ENCODE data around the gene TMEM145.
"Not testable (repeated sequence)": the region's sequence is repeated elsewhere in the genome, so short reads cannot be mapped to it uniquely, and the experiment has no call there.

TMEM145 gene

GRCh38 chr19:42332059-42332458, 18.9 kb downstream of the TMEM145 start:
- DNase-seq (ENCODE audit: low spot score): no peak
- in situ Hi-C loops (cut with MboI; ENCODE audit: low pct_unique_long_range_greater_than_20kb, low sequenced_read_pairs, unreplicated experiment): no loop called here
- TF ChIP-seq CTCF (IDR thresholded peaks at IDR 0.05; ENCODE audit: extremely low read depth, insufficient read depth, missing control alignments): no peak

GRCh38 chr19:42333018-42333417, 19.9 kb downstream of the TMEM145 start:
- no peak for TF ChIP-seq CTCF (IDR thresholded peaks at IDR 0.05; ENCODE audit: extremely low read depth, insufficient read depth, missing control alignments)
- DNase-seq (ENCODE audit: low spot score): no peak
- in situ Hi-C loops (cut with MboI; ENCODE audit: low pct_unique_long_range_greater_than_20kb, low sequenced_read_pairs, unreplicated experiment): no loop called here

- TF ChIP-seq CTCF (IDR thresholded peaks at IDR 0.05; ENCODE audit: extremely low read depth, insufficient read depth, missing control alignments): no peak
- in situ Hi-C loops (cut with MboI; ENCODE audit: low pct_unique_long_range_greater_than_20kb, low sequenced_read_pairs, unreplicated experiment): no loop called here
- DNase-seq (ENCODE audit: low spot score): no peak
These were observed 21.0 kb downstream of the TMEM145 start for GRCh38 chr19:42333975-42334696.

- no peak for DNase-seq (ENCODE audit: low spot score)
- in situ Hi-C loops (cut with MboI; ENCODE audit: low pct_unique_long_range_greater_than_20kb, low sequenced_read_pairs, unreplicated experiment): no loop called here
- no peak for TF ChIP-seq CTCF (IDR thresholded peaks at IDR 0.05; ENCODE audit: extremely low read depth, insufficient read depth, missing control alignments)
These were observed 21.7 kb downstream of the TMEM145 start for GRCh38 chr19:42334697-42335373.

- in situ Hi-C loops (cut with MboI; ENCODE audit: low pct_unique_long_range_greater_than_20kb, low sequenced_read_pairs, unreplicated experiment): no loop called here
- DNase-seq (ENCODE audit: low spot score): no peak
- TF ChIP-seq CTCF (IDR thresholded peaks at IDR 0.05; ENCODE audit: extremely low read depth, insufficient read depth, missing control alignments): no peak
These were observed 22.3 kb downstream of the TMEM145 start for GRCh38 chr19:42335374-42335936.

GRCh38 chr19:42335971-42336370, 22.9 kb downstream of the TMEM145 start:
- no peak for TF ChIP-seq CTCF (IDR thresholded peaks at IDR 0.05; ENCODE audit: extremely low read depth, insufficient read depth, missing control alignments)
- DNase-seq (ENCODE audit: low spot score): no peak
- in situ Hi-C loops (cut with MboI; ENCODE audit: low pct_unique_long_range_greater_than_20kb, low sequenced_read_pairs, unreplicated experiment): no loop called here

- DNase-seq (ENCODE audit: low spot score); in situ Hi-C loops (cut with MboI; ENCODE audit: low pct_unique_long_range_greater_than_20kb, low sequenced_read_pairs, unreplicated experiment): not testable (repeated sequence)
These were observed 26.2 kb downstream of the TMEM145 start for GRCh38 chr19:42339126-42339860.

- in situ Hi-C loops (cut with MboI; ENCODE audit: low pct_unique_long_range_greater_than_20kb, low sequenced_read_pairs, unreplicated experiment); DNase-seq (ENCODE audit: low spot score): not testable (repeated sequence)
These were observed 26.8 kb downstream of the TMEM145 start for GRCh38 chr19:42339922-42340321.
